Skin epidermis (tissue), 12 donors: ENCODE measurements around the gene SSX2.
"Not testable (repeated sequence)": the region's sequence is repeated elsewhere in the genome, so short reads cannot be mapped to it uniquely, and the experiment has no call there.

Source experiments
- H3K27ac ChIP-seq, 21 experiments: fragments of 200-600 bp; sonication (generic) in 11 of 21; one replicate each; pipeline ENCODE4 v1.5.0; 2020; ENCODE audit warnings: mild to moderate bottlenecking in 3 of 21, inconsistent platforms in 2 of 21, moderate library complexity in 2 of 21
- H3K4me3 ChIP-seq, 7 experiments: fragments of 200-600 bp; sonication (generic) in 2 of 7; one replicate each; pipeline ENCODE4 v1.5.0; 2020; ENCODE audit warnings: inconsistent platforms in 2 of 7, mild to moderate bottlenecking in 2 of 7, moderate library complexity in 1 of 7

Gene SSX2, protein sequence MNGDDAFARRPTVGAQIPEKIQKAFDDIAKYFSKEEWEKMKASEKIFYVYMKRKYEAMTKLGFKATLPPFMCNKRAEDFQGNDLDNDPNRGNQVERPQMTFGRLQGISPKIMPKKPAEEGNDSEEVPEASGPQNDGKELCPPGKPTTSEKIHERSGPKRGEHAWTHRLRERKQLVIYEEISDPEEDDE

DNA sequence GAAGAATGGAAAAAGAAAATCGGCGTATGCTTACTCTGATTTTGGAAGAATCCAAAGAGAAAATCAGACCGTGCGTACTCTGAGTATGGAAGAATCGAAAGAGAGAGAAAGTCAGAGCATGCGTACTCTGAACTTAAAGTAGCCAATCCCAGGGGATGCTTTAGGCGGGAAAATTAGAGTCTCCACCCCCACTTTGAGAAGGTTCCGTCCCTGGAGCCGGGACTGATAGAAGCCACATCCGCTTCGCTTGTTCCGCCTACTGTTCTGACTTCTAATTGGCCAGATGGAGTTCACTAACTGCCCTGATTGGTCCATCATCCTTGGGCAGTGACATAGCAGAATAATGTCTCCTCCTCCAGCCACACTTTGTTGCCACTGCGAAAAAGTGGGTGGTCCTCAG lies at the start of gene SSX2:
TSS of gene SSX2 (minus strand) at position 101 of the 400 bp plus-strand sequence. CDS start 1,429 bp downstream, outside the sequence.
- not testable (repeated sequence) for H3K27ac ChIP-seq, H3K4me3 ChIP-seq

DNA sequence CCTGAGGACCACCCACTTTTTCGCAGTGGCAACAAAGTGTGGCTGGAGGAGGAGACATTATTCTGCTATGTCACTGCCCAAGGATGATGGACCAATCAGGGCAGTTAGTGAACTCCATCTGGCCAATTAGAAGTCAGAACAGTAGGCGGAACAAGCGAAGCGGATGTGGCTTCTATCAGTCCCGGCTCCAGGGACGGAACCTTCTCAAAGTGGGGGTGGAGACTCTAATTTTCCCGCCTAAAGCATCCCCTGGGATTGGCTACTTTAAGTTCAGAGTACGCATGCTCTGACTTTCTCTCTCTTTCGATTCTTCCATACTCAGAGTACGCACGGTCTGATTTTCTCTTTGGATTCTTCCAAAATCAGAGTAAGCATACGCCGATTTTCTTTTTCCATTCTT lies 44.0 kb upstream of the SSX2 start, which contains the start of gene SSX2B:
TSS of gene SSX2B (plus strand) at position 301 of the 400 bp plus-strand sequence. CDS start 1,429 bp downstream, outside the sequence.
- H3K27ac ChIP-seq, H3K4me3 ChIP-seq: not testable (repeated sequence)

DNA sequence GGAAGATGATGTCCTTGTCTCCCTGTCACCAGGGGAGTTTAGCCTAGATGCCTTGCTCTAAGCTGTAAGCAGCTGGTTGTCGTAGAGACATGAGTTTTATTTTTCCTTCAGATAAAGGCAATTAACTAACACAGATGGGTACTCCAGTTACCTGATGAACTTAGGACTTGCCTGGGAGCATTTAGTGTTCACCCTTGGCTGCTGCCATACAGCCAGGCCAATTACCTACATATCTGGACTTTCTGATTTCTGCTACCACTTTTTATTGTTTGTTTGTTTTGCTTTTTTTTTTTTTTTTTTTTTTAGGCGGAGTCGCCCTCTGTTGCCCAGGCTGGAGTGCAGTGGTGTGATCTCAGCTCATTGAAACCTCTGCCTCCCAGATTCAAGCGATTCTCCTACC lies 14.9 kb downstream of the SSX2 start:
- H3K4me3 ChIP-seq = not testable (repeated sequence)

DNA sequence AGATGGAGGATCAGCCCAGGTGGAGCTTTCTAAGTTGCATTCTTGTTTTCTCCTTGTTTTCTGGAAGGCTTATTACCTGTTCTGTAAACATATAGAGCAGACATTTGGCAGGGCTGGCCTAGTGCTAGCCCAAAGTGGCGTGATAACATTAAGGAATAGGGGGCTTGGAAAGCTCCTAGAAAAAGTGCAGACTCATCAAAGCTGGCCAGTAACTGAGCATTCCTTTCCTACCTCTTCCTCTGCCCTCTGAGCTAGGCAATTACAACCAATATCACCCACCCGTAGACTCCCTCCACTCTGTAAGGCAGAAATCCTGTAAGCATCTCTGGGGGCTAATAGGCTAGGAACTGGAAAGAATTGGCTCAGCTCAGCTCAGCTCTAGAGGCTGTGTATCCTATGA lies 44.8 kb downstream of the SSX2 start:
- not testable (repeated sequence) for H3K4me3 ChIP-seq, H3K27ac ChIP-seq

More for the DNA sequence above, 14.9 kb downstream of the SSX2 start:
- not testable (repeated sequence) for H3K27ac ChIP-seq

DNA sequence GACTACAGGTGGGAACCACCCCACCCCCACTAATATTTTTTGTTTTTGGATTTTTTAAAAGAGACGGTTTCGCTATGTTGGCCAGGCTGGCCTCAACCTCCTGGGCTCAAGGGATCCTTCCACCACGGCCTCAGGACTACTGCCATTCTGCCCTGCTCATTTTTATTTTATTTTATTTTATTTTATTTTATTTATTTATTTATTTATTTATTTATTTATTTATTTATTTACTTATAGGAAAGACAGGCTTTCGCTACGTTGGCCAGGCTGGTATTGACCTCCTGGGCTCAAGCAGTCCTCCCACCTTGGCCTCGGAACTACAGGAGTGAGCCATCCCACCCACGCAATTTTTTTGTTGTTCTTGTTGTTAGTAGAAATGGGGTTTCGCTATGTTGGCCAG lies 51.5 kb downstream of the SSX2 start:
- H3K27ac ChIP-seq, H3K4me3 ChIP-seq: not testable (repeated sequence)

DNA sequence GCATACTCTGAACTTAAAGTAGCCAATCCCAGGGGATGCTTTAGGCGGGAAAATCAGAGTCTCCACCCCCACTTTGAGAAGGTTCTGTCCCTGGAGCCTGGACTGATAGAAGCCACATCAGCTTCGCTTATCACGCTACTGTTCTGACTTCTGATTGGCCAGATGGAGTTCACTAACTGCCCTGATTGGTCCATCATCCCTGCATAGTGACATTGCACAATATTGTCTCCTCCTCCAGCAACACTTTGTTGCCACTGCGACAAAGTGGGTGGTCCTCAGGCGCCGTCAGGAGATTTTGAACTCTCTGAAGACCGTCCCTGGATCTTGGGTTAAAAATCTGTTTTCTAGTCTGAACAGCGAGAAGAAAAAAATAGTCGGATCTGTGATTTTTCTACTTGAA lies 52.2 kb downstream of the SSX2 start, which contains the start of gene SSX7:
TSS of gene SSX7 (minus strand) at position 101 of the 400 bp plus-strand sequence. CDS start 1,428 bp downstream, outside the sequence.
- not testable (repeated sequence) for H3K27ac ChIP-seq

DNA sequence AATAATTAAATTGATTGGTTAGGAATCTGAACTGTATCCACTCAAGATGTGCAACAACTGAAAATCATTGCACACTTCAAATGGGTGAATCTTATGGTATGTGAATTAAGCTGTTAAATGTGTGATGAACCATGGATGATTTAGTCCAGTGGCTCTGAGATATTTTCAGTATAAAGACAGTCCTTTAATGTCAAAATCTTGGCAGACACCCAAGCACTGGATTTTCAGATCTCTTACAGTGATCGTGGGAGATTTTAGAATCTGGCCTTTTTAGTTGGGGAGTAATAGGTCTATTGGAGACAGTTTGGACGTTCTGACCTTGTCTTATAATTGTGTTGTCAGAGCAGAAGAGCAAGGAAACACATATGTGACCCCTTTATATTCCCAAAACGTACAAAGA lies 56.3 kb downstream of the SSX2 start:
- not testable (repeated sequence) for H3K27ac ChIP-seq, H3K4me3 ChIP-seq

More for the DNA sequence above, 52.2 kb downstream of the SSX2 start, which contains the start of gene SSX7:
- H3K4me3 ChIP-seq = not testable (repeated sequence)

DNA sequence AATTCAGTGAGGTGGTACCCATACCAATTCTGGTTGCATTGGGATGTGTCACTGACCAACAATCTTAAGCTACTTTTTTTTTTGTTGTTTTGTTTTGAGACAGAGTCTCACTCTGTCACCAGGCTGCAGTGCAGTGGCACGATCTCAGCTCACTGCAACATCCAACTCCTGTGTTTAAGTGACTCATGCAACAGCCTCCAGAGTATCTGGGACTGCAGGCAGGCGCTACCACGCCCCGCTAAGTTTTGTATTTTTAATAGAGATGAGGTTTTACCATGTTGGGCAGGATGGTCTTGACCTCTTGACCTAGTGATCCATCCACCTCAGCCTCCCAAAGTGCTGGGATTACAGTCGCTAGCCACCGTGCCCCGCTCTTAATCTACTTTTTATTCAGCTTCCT lies 58.0 kb downstream of the SSX2 start:
- not testable (repeated sequence) for H3K4me3 ChIP-seq, H3K27ac ChIP-seq
